Hepatocyte (in vitro differentiated cells): ENCODE results near the gene SLC1A1.

Experiments
- EZH2 ChIP-seq: fragments of 200-600 bp; sonication (generic); IDR thresholded peaks from 2 replicates; pipeline ENCODE4 v1.6.1; 2016; ENCODE audit warnings: antibody characterized with exemption, mild to moderate bottlenecking, borderline replicate concordance
- TF ChIP-seq, protein P1 (sequence below): fragments of 200-600 bp; sonication (generic); IDR thresholded peaks from 2 replicates; pipeline ENCODE4 v1.5.1; 2016; ENCODE audit warnings: antibody characterized with exemption, mild to moderate bottlenecking; ENCODE audit not compliant: poor library complexity

DNA sequence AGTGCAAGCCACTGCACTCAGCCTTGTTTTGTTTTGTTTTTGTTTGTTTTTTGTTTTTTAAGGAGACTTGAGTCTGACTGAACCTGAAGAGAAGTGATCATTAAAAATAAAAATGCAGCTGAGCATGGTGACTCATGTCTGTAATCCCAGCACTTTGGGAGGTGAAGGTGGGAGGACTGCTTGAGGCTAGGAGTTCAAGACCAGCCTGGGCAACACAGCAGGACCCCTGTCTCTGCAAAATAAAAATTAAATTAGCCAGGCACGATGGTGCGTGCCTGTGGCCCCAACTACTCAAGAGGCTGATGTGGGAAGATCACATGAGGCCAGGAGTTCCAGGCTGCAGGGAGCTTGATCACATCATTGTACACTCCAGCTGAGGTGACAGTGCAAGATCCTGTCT, 6.2 kb downstream of the SLC1A1 start:
- TF ChIP-seq, protein P1, sequence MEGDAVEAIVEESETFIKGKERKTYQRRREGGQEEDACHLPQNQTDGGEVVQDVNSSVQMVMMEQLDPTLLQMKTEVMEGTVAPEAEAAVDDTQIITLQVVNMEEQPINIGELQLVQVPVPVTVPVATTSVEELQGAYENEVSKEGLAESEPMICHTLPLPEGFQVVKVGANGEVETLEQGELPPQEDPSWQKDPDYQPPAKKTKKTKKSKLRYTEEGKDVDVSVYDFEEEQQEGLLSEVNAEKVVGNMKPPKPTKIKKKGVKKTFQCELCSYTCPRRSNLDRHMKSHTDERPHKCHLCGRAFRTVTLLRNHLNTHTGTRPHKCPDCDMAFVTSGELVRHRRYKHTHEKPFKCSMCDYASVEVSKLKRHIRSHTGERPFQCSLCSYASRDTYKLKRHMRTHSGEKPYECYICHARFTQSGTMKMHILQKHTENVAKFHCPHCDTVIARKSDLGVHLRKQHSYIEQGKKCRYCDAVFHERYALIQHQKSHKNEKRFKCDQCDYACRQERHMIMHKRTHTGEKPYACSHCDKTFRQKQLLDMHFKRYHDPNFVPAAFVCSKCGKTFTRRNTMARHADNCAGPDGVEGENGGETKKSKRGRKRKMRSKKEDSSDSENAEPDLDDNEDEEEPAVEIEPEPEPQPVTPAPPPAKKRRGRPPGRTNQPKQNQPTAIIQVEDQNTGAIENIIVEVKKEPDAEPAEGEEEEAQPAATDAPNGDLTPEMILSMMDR, result no peak
- TF ChIP-seq EZH2, result no peak
